Nephron progenitor cell (in vitro differentiated cells): ENCODE results near the gene TCF12.

ENCODE experiments used
- DNase-seq: peaks from one replicate; pipeline ENCODE4 v3.0.0; 2021
- H3K27ac Mint-ChIP-seq: 2 replicates; pipeline ENCODE4 v1.8.0; 2021; ENCODE audit warnings: mild to moderate bottlenecking, moderate library complexity, mixed read lengths
- H3K27me3 Mint-ChIP-seq: 2 replicates; pipeline ENCODE4 v1.8.0; 2021; ENCODE audit warnings: mild to moderate bottlenecking, low read depth, mixed read lengths; ENCODE audit not compliant: poor library complexity
- H3K36me3 Mint-ChIP-seq: 2 replicates; pipeline ENCODE4 v1.8.0; 2021; ENCODE audit warnings: low read depth, mixed read lengths
- H3K4me1 Mint-ChIP-seq: 2 replicates; pipeline ENCODE4 v1.8.0; 2021; ENCODE audit warnings: mixed read lengths
- H3K4me3 Mint-ChIP-seq: 2 replicates; pipeline ENCODE4 v1.8.0; 2021; ENCODE audit warnings: mild to moderate bottlenecking, moderate library complexity, mixed read lengths
- H3K9me3 Mint-ChIP-seq: 2 replicates; pipeline ENCODE4 v1.8.0; 2021; ENCODE audit warnings: mild to moderate bottlenecking, moderate library complexity, mixed read lengths
- TF ChIP-seq, protein P1 (sequence below): fragments of 200-600 bp; sonication (generic); IDR thresholded peaks from 2 replicates; pipeline ENCODE4 v1.5.0; 2021; ENCODE audit warnings: antibody characterized with exemption

Gene TCF12

GRCh38 chr15:57328897-57329296 lies 410.5 kb downstream of the TCF12 start:
- no peaks in the 10 kb centered on the region for H3K36me3 Mint-ChIP-seq
- peaks cover 16% of the 10 kb centered on the region for H3K27me3 Mint-ChIP-seq

DNA sequence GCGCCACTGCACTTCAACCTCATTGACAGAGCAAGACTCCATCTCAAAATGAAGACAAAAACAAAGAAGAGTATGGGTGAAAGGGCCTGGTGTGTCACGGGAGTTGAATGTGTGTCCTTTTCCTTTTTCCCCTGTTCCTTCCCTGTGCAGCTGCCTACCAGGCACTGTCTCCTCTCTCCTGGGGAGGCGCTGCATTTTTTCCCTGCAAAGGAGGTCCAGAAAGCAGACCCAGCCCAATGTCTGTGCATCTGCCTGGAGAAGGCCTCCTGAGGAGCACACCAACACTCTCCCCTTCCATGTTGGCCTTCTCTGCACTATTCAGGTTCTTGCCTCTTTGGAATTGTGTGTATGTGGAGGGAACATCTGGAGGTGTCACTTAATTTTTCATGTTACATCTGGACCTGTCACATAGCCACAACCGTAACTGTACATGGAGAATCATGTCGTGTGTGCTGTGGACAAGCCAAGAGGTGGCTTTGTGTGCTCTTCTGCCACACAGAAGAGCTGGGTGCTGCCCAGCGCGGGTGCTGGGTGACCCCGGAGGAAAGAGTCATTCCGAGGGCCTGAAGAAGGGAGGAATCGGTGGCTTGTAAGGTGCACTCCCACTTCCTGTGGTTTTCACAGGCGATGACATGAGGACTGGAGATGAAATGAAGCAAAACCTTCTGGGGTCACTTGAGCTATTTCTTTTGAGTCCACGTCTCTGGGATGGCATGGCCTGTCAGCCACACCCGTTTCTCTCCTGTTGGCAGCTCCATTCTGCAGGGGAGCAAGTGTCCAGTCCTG lies 411.3 kb downstream of the TCF12 start:
- TF ChIP-seq, protein P1, sequence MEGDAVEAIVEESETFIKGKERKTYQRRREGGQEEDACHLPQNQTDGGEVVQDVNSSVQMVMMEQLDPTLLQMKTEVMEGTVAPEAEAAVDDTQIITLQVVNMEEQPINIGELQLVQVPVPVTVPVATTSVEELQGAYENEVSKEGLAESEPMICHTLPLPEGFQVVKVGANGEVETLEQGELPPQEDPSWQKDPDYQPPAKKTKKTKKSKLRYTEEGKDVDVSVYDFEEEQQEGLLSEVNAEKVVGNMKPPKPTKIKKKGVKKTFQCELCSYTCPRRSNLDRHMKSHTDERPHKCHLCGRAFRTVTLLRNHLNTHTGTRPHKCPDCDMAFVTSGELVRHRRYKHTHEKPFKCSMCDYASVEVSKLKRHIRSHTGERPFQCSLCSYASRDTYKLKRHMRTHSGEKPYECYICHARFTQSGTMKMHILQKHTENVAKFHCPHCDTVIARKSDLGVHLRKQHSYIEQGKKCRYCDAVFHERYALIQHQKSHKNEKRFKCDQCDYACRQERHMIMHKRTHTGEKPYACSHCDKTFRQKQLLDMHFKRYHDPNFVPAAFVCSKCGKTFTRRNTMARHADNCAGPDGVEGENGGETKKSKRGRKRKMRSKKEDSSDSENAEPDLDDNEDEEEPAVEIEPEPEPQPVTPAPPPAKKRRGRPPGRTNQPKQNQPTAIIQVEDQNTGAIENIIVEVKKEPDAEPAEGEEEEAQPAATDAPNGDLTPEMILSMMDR = no peak
- peaks cover 32% of the 10 kb centered on the region for H3K4me1 Mint-ChIP-seq
- peaks cover 16% of the 10 kb centered on the region for H3K27me3 Mint-ChIP-seq
- H3K9me3 Mint-ChIP-seq = no peaks in the 10 kb centered on the region
- H3K4me3 Mint-ChIP-seq = no peak overlapping the region
- H3K36me3 Mint-ChIP-seq = no peaks in the 10 kb centered on the region
- no peak for DNase-seq
- no peak overlapping the region for H3K27ac Mint-ChIP-seq

More at GRCh38 chr15:57328897-57329296, 410.5 kb downstream of the TCF12 start:
- peaks cover 28% of the 10 kb centered on the region for H3K4me1 Mint-ChIP-seq
- H3K27ac Mint-ChIP-seq = no peak overlapping the region
- H3K9me3 Mint-ChIP-seq = no peaks in the 10 kb centered on the region
- TF ChIP-seq, protein P1 = no peak
- DNase-seq = no peak
- no peak overlapping the region for H3K4me3 Mint-ChIP-seq

- no peaks in the 10 kb centered on the region for H3K9me3 Mint-ChIP-seq
- peaks cover 16% of the 10 kb centered on the region for H3K27me3 Mint-ChIP-seq
- TF ChIP-seq, protein P1 = no peak
- no peak overlapping the region for H3K4me3 Mint-ChIP-seq
- no peak overlapping the region for H3K27ac Mint-ChIP-seq
- no peaks in the 10 kb centered on the region for H3K36me3 Mint-ChIP-seq
- H3K4me1 Mint-ChIP-seq = peaks cover 32% of the 10 kb centered on the region
- DNase-seq = no peak
Measured at GRCh38 chr15:57330619-57331340, 412.3 kb downstream of the TCF12 start.

DNA sequence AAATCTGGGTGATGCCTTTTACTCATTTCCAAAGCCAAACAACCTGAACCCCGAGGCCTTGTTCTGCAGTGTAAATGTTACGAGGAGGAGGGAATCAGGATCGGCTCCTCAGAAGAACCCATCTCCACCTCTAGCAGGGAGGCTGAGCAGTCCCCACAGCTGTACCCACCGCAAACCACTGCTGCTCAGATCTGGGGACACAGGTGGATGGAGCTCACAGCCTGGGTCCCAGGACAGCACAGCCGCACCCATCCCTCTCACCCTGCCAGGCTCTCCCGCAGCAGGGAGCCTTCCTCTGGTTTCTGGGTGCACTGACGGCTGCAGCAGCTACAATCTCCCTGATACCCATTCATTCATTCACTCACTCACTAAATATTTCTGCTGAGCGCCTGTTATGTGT lies 413.9 kb downstream of the TCF12 start:
- TF ChIP-seq, protein P1 = no peak
- Mint-ChIP-seq H3K36me3 (no peaks in the 10 kb centered on the region), H3K27ac (no peak overlapping the region), H3K4me3 (no peak overlapping the region), H3K9me3 (no peaks in the 10 kb centered on the region), H3K27me3 (peaks cover 13% of the 10 kb centered on the region), H3K4me1 (peaks cover 34% of the 10 kb centered on the region)
- DNase-seq = no peak

- TF ChIP-seq, protein P1 = no peak
- Mint-ChIP-seq H3K4me3 (no peak overlapping the region), H3K36me3 (no peaks in the 10 kb centered on the region), H3K27ac (no peak overlapping the region), H3K27me3 (peaks cover 13% of the 10 kb centered on the region), H3K4me1 (peaks cover 43% of the 10 kb centered on the region), H3K9me3 (no peaks in the 10 kb centered on the region)
- no peak for DNase-seq
Measured at GRCh38 chr15:57333487-57333886, 415.0 kb downstream of the TCF12 start.
